HEK293 (cell line): ENCODE results near the gene CD300LG.
A peak's percentile ranks its signal among the peaks of the same experiment; 100 is the strongest.

ENCODE experiments used
- BCL11A ChIP-seq: fragments of 450-650 bp; formaldehyde crosslinking; IDR thresholded peaks from 2 replicates; pipeline ENCODE4 v1.5.1; 2016; ENCODE audit warnings: low read depth, missing biosample characterization, missing genetic modification characterization
- BCL11B ChIP-seq: fragments of 450-650 bp; formaldehyde crosslinking; IDR thresholded peaks from 2 replicates; pipeline ENCODE4 v1.5.1; 2016; ENCODE audit warnings: low read depth, missing biosample characterization, missing genetic modification characterization
- SETDB1 ChIP-seq: IDR thresholded peaks from one replicate; pipeline ENCODE4 v1.6.1; 2017; ENCODE audit warnings: mild to moderate bottlenecking, low read length, moderate library complexity, mixed read lengths; ENCODE audit not compliant: insufficient read length
- TRIM28 ChIP-seq: IDR thresholded peaks from 2 replicates; pipeline ENCODE4 v1.6.1; 2011; ENCODE audit warnings: low read length, control low read depth, borderline replicate concordance
- ZBTB48 ChIP-seq: fragments of 450-650 bp; formaldehyde crosslinking; IDR thresholded peaks from 2 replicates; pipeline ENCODE4 v1.5.1; 2016; ENCODE audit warnings: missing biosample characterization, missing genetic modification characterization
- ZFP41 ChIP-seq: fragments of 450-650 bp; formaldehyde crosslinking; IDR thresholded peaks from 2 replicates; pipeline ENCODE4 v1.5.1; 2016; ENCODE audit warnings: missing biosample characterization, missing genetic modification characterization, borderline replicate concordance
- ZIC2 ChIP-seq: fragments of 450-650 bp; formaldehyde crosslinking; IDR thresholded peaks from 2 replicates; pipeline ENCODE4 v1.5.1; 2016; ENCODE audit warnings: missing biosample characterization, missing genetic modification characterization
- ZNF175 ChIP-seq: fragments of 450-650 bp; formaldehyde crosslinking; IDR thresholded peaks from 2 replicates; pipeline ENCODE4 v1.5.1; 2016; ENCODE audit warnings: missing biosample characterization, missing genetic modification characterization
- ZNF24 ChIP-seq: fragments of 450-650 bp; formaldehyde crosslinking; IDR thresholded peaks from 2 replicates; pipeline ENCODE4 v1.5.1; 2016; ENCODE audit warnings: missing biosample characterization, missing genetic modification characterization
- ZNF302 ChIP-seq: fragments of 450-650 bp; formaldehyde crosslinking; IDR thresholded peaks from 2 replicates; pipeline ENCODE4 v1.5.1; 2016; ENCODE audit warnings: missing biosample characterization, missing genetic modification characterization, low read depth
- ZNF366 ChIP-seq: fragments of 450-650 bp; formaldehyde crosslinking; conservative IDR thresholded peaks from 2 replicates; pipeline ENCODE4 v1.5.1; 2016; ENCODE audit warnings: missing biosample characterization, missing genetic modification characterization
- ZNF555 ChIP-seq: fragments of 450-650 bp; formaldehyde crosslinking; conservative IDR thresholded peaks from 2 replicates; pipeline ENCODE4 v1.5.1; 2017; ENCODE audit warnings: missing biosample characterization, mild to moderate bottlenecking, missing genetic modification characterization, inconsistent platforms
- ZSCAN23 ChIP-seq: fragments of 450-650 bp; formaldehyde crosslinking; IDR thresholded peaks from 2 replicates; pipeline ENCODE4 v1.5.1; 2016; ENCODE audit warnings: missing biosample characterization, missing genetic modification characterization
- TF ChIP-seq, protein P1 (sequence below): fragments of 450-650 bp; formaldehyde crosslinking; IDR thresholded peaks from 2 replicates; pipeline ENCODE4 v1.5.1; 2016; ENCODE audit warnings: missing biosample characterization, missing genetic modification characterization, borderline replicate concordance
- TF ChIP-seq, protein P2 (sequence below): fragments of 450-650 bp; formaldehyde crosslinking; IDR thresholded peaks from 2 replicates; pipeline ENCODE4 v1.5.1; 2016; ENCODE audit warnings: missing biosample characterization, missing genetic modification characterization
- TF ChIP-seq, protein P3 (sequence below): fragments of 450-650 bp; formaldehyde crosslinking; IDR thresholded peaks from 2 replicates; pipeline ENCODE4 v1.5.1; 2016; ENCODE audit warnings: missing biosample characterization, missing genetic modification characterization, borderline replicate concordance
- TF ChIP-seq, protein P4 (sequence below): fragments of 450-650 bp; formaldehyde crosslinking; IDR thresholded peaks from 2 replicates; pipeline ENCODE4 v1.5.1; 2016; ENCODE audit warnings: missing biosample characterization, missing genetic modification characterization
- TF ChIP-seq, protein P5 (sequence below): fragments of 450-650 bp; formaldehyde crosslinking; IDR thresholded peaks from 2 replicates; pipeline ENCODE4 v1.5.1; 2016; ENCODE audit warnings: missing biosample characterization, missing genetic modification characterization
- TF ChIP-seq, protein P6 (sequence below): fragments of 450-650 bp; formaldehyde crosslinking; IDR thresholded peaks from 2 replicates; pipeline ENCODE4 v1.5.1; 2016; ENCODE audit warnings: missing biosample characterization, missing genetic modification characterization
- TF ChIP-seq, protein P7 (sequence below): fragments of 450-650 bp; IDR thresholded peaks from 2 replicates; pipeline ENCODE4 v1.5.1; 2018; ENCODE audit warnings: missing biosample characterization, mild to moderate bottlenecking, missing genetic modification characterization

The CD300LG gene

DNA sequence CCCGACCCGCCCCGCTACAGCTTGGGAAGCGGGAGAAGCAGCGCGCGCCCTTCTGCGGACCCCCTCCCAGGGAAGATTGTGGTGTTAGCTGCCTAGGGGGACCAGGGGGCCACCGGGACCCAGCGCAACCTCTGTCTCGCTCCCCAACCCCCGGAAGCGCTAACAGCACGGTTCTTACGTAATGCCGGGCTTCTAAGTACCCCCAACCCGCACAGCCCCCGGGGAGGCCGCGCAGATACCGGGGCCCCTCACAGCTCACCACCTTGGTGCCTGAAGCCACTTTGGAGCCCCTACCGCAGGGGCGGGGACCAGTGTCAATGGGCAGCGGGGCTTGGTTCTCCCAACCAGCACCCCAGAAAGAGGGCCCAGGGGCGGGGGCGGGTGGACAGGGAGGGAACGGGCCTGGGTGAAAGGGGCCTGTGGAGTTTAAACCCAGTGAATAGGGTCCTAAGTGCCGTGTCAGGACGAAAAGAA lies 60.0 kb downstream of the CD300LG start (continued):
- TF ChIP-seq, protein P1, sequence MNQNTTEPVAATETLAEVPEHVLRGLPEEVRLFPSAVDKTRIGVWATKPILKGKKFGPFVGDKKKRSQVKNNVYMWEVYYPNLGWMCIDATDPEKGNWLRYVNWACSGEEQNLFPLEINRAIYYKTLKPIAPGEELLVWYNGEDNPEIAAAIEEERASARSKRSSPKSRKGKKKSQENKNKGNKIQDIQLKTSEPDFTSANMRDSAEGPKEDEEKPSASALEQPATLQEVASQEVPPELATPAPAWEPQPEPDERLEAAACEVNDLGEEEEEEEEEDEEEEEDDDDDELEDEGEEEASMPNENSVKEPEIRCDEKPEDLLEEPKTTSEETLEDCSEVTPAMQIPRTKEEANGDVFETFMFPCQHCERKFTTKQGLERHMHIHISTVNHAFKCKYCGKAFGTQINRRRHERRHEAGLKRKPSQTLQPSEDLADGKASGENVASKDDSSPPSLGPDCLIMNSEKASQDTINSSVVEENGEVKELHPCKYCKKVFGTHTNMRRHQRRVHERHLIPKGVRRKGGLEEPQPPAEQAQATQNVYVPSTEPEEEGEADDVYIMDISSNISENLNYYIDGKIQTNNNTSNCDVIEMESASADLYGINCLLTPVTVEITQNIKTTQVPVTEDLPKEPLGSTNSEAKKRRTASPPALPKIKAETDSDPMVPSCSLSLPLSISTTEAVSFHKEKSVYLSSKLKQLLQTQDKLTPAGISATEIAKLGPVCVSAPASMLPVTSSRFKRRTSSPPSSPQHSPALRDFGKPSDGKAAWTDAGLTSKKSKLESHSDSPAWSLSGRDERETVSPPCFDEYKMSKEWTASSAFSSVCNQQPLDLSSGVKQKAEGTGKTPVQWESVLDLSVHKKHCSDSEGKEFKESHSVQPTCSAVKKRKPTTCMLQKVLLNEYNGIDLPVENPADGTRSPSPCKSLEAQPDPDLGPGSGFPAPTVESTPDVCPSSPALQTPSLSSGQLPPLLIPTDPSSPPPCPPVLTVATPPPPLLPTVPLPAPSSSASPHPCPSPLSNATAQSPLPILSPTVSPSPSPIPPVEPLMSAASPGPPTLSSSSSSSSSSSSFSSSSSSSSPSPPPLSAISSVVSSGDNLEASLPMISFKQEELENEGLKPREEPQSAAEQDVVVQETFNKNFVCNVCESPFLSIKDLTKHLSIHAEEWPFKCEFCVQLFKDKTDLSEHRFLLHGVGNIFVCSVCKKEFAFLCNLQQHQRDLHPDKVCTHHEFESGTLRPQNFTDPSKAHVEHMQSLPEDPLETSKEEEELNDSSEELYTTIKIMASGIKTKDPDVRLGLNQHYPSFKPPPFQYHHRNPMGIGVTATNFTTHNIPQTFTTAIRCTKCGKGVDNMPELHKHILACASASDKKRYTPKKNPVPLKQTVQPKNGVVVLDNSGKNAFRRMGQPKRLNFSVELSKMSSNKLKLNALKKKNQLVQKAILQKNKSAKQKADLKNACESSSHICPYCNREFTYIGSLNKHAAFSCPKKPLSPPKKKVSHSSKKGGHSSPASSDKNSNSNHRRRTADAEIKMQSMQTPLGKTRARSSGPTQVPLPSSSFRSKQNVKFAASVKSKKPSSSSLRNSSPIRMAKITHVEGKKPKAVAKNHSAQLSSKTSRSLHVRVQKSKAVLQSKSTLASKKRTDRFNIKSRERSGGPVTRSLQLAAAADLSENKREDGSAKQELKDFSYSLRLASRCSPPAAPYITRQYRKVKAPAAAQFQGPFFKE (tag by site-specific recombination): no peak
- no peak for TF ChIP-seq ZNF175
- TF ChIP-seq TRIM28: no peak
- TF ChIP-seq, protein P2, sequence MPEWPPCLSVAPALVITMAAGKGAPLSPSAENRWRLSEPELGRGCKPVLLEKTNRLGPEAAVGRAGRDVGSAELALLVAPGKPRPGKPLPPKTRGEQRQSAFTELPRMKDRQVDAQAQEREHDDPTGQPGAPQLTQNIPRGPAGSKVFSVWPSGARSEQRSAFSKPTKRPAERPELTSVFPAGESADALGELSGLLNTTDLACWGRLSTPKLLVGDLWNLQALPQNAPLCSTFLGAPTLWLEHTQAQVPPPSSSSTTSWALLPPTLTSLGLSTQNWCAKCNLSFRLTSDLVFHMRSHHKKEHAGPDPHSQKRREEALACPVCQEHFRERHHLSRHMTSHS (tag by site-specific recombination): no peak
- TF ChIP-seq ZNF555: no peak
- no peak for TF ChIP-seq BCL11B (tag by site-specific recombination)
- TF ChIP-seq, protein P3, sequence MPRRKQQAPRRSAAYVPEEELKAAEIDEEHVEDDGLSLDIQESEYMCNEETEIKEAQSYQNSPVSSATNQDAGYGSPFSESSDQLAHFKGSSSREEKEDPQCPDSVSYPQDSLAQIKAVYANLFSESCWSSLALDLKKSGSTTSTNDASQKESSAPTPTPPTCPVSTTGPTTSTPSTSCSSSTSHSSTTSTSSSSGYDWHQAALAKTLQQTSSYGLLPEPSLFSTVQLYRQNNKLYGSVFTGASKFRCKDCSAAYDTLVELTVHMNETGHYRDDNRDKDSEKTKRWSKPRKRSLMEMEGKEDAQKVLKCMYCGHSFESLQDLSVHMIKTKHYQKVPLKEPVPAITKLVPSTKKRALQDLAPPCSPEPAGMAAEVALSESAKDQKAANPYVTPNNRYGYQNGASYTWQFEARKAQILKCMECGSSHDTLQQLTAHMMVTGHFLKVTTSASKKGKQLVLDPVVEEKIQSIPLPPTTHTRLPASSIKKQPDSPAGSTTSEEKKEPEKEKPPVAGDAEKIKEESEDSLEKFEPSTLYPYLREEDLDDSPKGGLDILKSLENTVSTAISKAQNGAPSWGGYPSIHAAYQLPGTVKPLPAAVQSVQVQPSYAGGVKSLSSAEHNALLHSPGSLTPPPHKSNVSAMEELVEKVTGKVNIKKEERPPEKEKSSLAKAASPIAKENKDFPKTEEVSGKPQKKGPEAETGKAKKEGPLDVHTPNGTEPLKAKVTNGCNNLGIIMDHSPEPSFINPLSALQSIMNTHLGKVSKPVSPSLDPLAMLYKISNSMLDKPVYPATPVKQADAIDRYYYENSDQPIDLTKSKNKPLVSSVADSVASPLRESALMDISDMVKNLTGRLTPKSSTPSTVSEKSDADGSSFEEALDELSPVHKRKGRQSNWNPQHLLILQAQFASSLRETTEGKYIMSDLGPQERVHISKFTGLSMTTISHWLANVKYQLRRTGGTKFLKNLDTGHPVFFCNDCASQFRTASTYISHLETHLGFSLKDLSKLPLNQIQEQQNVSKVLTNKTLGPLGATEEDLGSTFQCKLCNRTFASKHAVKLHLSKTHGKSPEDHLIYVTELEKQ: no peak
- no peak for TF ChIP-seq ZFP41 (tag by site-specific recombination)
- no peak for TF ChIP-seq ZSCAN23 (tag by site-specific recombination)
- TF ChIP-seq ZBTB48 (tag by site-specific recombination): no peak
- no peak for TF ChIP-seq ZNF302 (tag by site-specific recombination)
- TF ChIP-seq BCL11A: no peak
- TF ChIP-seq, protein P4, sequence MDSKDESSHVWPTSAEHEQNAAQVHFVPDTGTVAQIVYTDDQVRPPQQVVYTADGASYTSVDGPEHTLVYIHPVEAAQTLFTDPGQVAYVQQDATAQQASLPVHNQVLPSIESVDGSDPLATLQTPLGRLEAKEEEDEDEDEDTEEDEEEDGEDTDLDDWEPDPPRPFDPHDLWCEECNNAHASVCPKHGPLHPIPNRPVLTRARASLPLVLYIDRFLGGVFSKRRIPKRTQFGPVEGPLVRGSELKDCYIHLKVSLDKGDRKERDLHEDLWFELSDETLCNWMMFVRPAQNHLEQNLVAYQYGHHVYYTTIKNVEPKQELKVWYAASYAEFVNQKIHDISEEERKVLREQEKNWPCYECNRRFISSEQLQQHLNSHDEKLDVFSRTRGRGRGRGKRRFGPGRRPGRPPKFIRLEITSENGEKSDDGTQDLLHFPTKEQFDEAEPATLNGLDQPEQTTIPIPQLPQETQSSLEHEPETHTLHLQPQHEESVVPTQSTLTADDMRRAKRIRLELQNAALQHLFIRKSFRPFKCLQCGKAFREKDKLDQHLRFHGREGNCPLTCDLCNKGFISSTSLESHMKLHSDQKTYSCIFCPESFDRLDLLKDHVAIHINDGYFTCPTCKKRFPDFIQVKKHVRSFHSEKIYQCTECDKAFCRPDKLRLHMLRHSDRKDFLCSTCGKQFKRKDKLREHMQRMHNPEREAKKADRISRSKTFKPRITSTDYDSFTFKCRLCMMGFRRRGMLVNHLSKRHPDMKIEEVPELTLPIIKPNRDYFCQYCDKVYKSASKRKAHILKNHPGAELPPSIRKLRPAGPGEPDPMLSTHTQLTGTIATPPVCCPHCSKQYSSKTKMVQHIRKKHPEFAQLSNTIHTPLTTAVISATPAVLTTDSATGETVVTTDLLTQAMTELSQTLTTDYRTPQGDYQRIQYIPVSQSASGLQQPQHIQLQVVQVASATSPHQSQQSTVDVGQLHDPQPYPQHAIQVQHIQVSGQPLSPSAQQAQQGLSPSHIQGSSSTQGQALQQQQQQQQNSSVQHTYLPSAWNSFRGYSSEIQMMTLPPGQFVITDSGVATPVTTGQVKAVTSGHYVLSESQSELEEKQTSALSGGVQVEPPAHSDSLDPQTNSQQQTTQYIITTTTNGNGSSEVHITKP (tag by site-specific recombination): no peak
- TF ChIP-seq, protein P5, sequence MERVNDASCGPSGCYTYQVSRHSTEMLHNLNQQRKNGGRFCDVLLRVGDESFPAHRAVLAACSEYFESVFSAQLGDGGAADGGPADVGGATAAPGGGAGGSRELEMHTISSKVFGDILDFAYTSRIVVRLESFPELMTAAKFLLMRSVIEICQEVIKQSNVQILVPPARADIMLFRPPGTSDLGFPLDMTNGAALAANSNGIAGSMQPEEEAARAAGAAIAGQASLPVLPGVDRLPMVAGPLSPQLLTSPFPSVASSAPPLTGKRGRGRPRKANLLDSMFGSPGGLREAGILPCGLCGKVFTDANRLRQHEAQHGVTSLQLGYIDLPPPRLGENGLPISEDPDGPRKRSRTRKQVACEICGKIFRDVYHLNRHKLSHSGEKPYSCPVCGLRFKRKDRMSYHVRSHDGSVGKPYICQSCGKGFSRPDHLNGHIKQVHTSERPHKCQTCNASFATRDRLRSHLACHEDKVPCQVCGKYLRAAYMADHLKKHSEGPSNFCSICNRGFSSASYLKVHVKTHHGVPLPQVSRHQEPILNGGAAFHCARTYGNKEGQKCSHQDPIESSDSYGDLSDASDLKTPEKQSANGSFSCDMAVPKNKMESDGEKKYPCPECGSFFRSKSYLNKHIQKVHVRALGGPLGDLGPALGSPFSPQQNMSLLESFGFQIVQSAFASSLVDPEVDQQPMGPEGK (tag by site-specific recombination): peak; percentile 93
- TF ChIP-seq, protein P6, sequence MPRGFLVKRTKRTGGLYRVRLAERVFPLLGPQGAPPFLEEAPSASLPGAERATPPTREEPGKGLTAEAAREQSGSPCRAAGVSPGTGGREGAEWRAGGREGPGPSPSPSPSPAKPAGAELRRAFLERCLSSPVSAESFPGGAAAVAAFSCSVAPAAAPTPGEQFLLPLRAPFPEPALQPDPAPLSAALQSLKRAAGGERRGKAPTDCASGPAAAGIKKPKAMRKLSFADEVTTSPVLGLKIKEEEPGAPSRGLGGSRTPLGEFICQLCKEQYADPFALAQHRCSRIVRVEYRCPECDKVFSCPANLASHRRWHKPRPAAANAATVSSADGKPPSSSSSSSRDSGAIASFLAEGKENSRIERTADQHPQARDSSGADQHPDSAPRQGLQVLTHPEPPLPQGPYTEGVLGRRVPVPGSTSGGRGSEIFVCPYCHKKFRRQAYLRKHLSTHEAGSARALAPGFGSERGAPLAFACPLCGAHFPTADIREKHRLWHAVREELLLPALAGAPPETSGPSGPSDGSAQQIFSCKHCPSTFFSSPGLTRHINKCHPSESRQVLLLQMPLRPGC (tag by site-specific recombination): no peak
- TF ChIP-seq ZNF366 (tag by site-specific recombination): no peak
- TF ChIP-seq ZIC2: peak; percentile 93
- no peak for TF ChIP-seq ZNF24 (tag by site-specific recombination)
- TF ChIP-seq, protein P7, sequence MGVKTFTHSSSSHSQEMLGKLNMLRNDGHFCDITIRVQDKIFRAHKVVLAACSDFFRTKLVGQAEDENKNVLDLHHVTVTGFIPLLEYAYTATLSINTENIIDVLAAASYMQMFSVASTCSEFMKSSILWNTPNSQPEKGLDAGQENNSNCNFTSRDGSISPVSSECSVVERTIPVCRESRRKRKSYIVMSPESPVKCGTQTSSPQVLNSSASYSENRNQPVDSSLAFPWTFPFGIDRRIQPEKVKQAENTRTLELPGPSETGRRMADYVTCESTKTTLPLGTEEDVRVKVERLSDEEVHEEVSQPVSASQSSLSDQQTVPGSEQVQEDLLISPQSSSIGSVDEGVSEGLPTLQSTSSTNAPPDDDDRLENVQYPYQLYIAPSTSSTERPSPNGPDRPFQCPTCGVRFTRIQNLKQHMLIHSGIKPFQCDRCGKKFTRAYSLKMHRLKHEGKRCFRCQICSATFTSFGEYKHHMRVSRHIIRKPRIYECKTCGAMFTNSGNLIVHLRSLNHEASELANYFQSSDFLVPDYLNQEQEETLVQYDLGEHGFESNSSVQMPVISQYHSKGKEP (tag by site-specific recombination): no peak
- no peak for TF ChIP-seq SETDB1
